ENCODE results near the gene ZBED6.

- no peak for TF ChIP-seq POLR2AphosphoS5 (IDR thresholded peaks at IDR 0.05; ENCODE audit: borderline replicate concordance, low read depth, low read length)
- no peak for TF ChIP-seq EZH2 (IDR thresholded peaks at IDR 0.05)
Observed at GRCh38 chr1:203791498-203791897, 3.9 kb upstream of the ZBED6 start.

All from SK-N-MC (cell line).